Vagina (tissue), 2 donors: ENCODE results near the gene CHRM2. TPM values are rescaled to one million over a fixed set of nuclear protein-coding genes. Genes with fewer than 3 reads are reported as not detected.

ENCODE experiments used
- DNase-seq, 2 donors: peaks; one replicate each; pipeline ENCODE4 v3.0.0-alpha.2; 2017; ENCODE audit errors: extremely low spot score in 2 of 2
- H3K27ac ChIP-seq: fragments of 200-600 bp; sonication (generic); one replicate; pipeline ENCODE4 v1.5.1; 2019
- H3K27me3 ChIP-seq: fragments of 200-600 bp; sonication (generic); one replicate; pipeline ENCODE4 v1.5.1; 2019
- H3K36me3 ChIP-seq, 2 donors: fragments of 200-600 bp; sonication (generic); one replicate each; pipeline ENCODE4 v1.5.1; 2017 to 2019
- H3K4me1 ChIP-seq: fragments of 200-600 bp; sonication (generic); one replicate; pipeline ENCODE4 v1.5.1; 2019
- H3K4me3 ChIP-seq, 2 donors: fragments of 200-600 bp; sonication (generic); 1 replicate in 1 of 2; 2 replicates in 1 of 2; pipeline ENCODE4 v1.5.1; 2016 to 2019
- H3K9me3 ChIP-seq: fragments of 200-600 bp; sonication (generic); one replicate; pipeline ENCODE4 v1.5.1; 2019
- POLR2A ChIP-seq, 2 donors: fragments of 450-650 bp; IDR thresholded peaks; one replicate each; pipeline ENCODE4 v1.6.1; 2017; ENCODE audit warnings: antibody characterized with exemption in 2 of 2, mild to moderate bottlenecking in 2 of 2, moderate library complexity in 2 of 2
- POLR2AphosphoS5 ChIP-seq, 2 donors: sonication (generic); formaldehyde crosslinking; IDR thresholded peaks; one replicate each; pipeline ENCODE4 v1.9.0; 2017; ENCODE audit warnings: antibody characterized with exemption in 2 of 2, mild to moderate bottlenecking in 2 of 2, low read depth in 1 of 2; ENCODE audit not compliant: insufficient read depth in 1 of 2
- intact Hi-C: fragments of 100-400 bp; cut with DNase I; formaldehyde crosslinking; loops from one replicate; pipeline ENCODE4 v1.15.1; 2023
- total RNA-seq: library from RNA; depleted of rRNA; stranded (reverse); fragments of >200 nt; gene quantifications from one replicate; pipeline ENCODE4 v1.2.3, GENCODE V29; 2016
- TF ChIP-seq, protein P1 (sequence below), 3 experiments: fragments of 450-650 bp in 2 of 3; fragments of 200-600 bp in 1 of 3; sonication (generic) in 1 of 3; IDR thresholded peaks; one replicate each; pipeline ENCODE4 v1.5.1; 2017 to 2019; ENCODE audit warnings: antibody characterized with exemption in 3 of 3, mild to moderate bottlenecking in 2 of 3, moderate library complexity in 2 of 3

Gene CHRM2
- total RNA-seq, 1 donor from 2014 or later, result 1.2 TPM

DNA sequence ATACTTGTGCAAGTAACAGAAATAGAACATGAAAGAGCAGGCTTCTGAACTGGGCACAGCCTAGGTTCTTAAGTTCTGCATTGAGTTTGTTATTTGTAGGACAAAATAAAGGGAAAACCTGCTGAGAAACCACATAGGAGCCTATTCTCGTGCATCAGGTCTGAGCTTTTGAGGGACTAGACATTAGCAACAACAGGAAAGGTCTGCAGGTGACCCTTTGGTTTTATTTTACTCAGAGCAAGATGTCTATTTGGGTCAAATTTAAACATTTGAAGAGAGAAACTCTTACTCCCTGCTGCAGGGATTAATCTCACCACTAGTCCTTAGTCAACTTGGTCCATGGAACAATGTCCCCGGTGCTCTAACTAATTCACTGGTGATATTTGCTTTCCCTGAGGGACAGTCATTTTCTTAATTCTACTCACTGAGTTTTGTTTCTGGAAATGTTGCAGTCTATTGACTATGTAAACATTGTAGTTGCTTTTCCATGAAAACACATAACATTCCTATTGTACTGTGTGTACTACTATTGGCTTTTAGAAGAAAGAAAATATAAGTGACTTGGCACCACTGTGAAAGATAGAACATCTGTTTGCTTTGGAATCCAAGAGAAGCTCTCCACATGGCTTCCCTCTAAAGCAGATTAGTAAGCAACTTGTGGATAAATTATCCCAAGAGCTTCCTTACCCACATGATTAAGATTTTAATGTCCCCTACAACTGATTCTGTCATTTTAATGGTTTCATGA, 108.2 kb downstream of the CHRM2 start:
- DNase-seq, result no peak
- intact Hi-C loops, result no loop called here
- no peaks in the 10 kb centered on the region for H3K9me3 ChIP-seq
- no peak overlapping the region for H3K27ac ChIP-seq
- no peaks in the 10 kb centered on the region for H3K4me1 ChIP-seq
- no peak overlapping the region for H3K4me3 ChIP-seq
- H3K36me3 ChIP-seq, result no peaks in the 10 kb centered on the region
- TF ChIP-seq, protein P1, sequence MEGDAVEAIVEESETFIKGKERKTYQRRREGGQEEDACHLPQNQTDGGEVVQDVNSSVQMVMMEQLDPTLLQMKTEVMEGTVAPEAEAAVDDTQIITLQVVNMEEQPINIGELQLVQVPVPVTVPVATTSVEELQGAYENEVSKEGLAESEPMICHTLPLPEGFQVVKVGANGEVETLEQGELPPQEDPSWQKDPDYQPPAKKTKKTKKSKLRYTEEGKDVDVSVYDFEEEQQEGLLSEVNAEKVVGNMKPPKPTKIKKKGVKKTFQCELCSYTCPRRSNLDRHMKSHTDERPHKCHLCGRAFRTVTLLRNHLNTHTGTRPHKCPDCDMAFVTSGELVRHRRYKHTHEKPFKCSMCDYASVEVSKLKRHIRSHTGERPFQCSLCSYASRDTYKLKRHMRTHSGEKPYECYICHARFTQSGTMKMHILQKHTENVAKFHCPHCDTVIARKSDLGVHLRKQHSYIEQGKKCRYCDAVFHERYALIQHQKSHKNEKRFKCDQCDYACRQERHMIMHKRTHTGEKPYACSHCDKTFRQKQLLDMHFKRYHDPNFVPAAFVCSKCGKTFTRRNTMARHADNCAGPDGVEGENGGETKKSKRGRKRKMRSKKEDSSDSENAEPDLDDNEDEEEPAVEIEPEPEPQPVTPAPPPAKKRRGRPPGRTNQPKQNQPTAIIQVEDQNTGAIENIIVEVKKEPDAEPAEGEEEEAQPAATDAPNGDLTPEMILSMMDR (IDR thresholded peaks at IDR 0.05), result no peak
- no peak for TF ChIP-seq POLR2AphosphoS5 (IDR thresholded peaks at IDR 0.05; ENCODE audit: insufficient read depth in 1 of 2, low read depth in 1 of 2)
- no peak for TF ChIP-seq POLR2A (IDR thresholded peaks at IDR 0.05)
- no peaks in the 10 kb centered on the region for H3K27me3 ChIP-seq

DNA sequence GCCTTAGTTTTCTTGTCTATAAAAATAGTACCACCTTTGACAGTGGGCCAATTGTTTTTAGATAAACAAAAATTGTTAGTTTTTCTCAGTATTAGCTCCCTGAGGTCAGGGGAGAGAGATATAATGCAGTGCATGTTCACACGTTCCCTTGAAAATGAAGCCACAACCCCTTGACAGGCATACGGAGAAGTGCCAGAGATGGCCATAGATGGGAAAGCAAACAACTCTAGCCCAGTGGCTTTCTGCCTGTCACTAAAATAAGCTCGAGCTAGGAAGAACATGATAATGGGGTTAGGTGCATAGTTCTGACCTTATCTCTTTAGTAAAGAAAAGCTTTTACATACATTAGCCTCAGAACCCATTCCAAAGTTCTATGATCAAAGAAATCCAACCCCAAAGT, 124.9 kb downstream of the CHRM2 start:
- H3K27me3 ChIP-seq, result no peaks in the 10 kb centered on the region
- H3K4me1 ChIP-seq, result no peaks in the 10 kb centered on the region
- no peak for TF ChIP-seq POLR2A (IDR thresholded peaks at IDR 0.05)
- no peak for TF ChIP-seq POLR2AphosphoS5 (IDR thresholded peaks at IDR 0.05; ENCODE audit: insufficient read depth in 1 of 2, low read depth in 1 of 2)
- TF ChIP-seq, protein P1 (IDR thresholded peaks at IDR 0.05), result no peak
- H3K36me3 ChIP-seq, result no peaks in the 10 kb centered on the region
- intact Hi-C loops, result no loop called here
- no peak overlapping the region for H3K4me3 ChIP-seq
- DNase-seq, result no peak
- no peak overlapping the region for H3K27ac ChIP-seq
- H3K9me3 ChIP-seq, result no peaks in the 10 kb centered on the region

DNA sequence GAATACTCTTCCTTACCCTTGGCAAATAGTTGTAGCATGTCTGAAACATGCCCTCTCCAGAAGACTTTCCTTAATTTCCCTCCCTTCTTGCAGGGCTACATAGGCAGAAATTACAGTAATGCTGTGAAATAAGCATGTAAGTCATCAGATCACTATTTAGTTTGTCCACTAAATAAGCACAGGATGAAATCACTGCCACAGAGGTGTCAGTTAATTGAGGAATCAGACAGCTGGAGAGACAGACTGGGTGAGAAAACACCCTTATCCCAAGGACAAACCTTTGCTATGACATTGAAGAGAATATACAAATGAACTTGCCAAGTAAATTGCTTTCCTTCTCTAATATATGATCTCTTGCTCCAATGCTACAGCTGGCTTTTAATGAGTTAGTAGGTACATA, 129.3 kb downstream of the CHRM2 start:
- H3K9me3 ChIP-seq, result no peaks in the 10 kb centered on the region
- H3K4me3 ChIP-seq, result no peak overlapping the region
- H3K4me1 ChIP-seq, result no peaks in the 10 kb centered on the region
- no peaks in the 10 kb centered on the region for H3K36me3 ChIP-seq
- no peaks in the 10 kb centered on the region for H3K27me3 ChIP-seq
- intact Hi-C loops, result no loop called here
- TF ChIP-seq, protein P1 (IDR thresholded peaks at IDR 0.05), result no peak
- no peak for TF ChIP-seq POLR2AphosphoS5 (IDR thresholded peaks at IDR 0.05; ENCODE audit: insufficient read depth in 1 of 2, low read depth in 1 of 2)
- no peak for TF ChIP-seq POLR2A (IDR thresholded peaks at IDR 0.05)
- no peak for DNase-seq
- H3K27ac ChIP-seq, result no peak overlapping the region

DNA sequence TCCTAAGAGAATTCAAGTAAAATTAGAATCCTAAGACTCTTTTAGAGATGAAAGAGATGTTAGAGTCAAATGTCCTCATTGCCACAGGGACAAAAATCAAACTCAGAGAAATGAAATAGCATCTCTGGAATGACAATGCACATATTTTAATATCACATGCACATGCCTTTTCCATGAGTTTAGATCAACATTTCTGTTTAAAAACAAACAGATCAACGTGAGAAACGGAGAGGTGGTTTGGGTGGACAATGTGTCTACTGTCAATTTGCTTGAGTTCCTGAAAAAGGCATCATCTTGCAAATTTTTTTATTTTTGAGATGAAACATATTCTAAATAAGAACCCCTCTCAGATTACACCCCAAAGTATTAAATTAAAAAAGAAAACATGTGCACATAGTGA, 130.0 kb downstream of the CHRM2 start:
- no peak for TF ChIP-seq POLR2A (IDR thresholded peaks at IDR 0.05)
- no peak overlapping the region for H3K27ac ChIP-seq
- H3K4me3 ChIP-seq, result no peak overlapping the region
- H3K4me1 ChIP-seq, result no peaks in the 10 kb centered on the region
- intact Hi-C loops, result no loop called here
- DNase-seq, result no peak
- H3K36me3 ChIP-seq, result no peaks in the 10 kb centered on the region
- no peaks in the 10 kb centered on the region for H3K9me3 ChIP-seq
- H3K27me3 ChIP-seq, result no peaks in the 10 kb centered on the region

DNA sequence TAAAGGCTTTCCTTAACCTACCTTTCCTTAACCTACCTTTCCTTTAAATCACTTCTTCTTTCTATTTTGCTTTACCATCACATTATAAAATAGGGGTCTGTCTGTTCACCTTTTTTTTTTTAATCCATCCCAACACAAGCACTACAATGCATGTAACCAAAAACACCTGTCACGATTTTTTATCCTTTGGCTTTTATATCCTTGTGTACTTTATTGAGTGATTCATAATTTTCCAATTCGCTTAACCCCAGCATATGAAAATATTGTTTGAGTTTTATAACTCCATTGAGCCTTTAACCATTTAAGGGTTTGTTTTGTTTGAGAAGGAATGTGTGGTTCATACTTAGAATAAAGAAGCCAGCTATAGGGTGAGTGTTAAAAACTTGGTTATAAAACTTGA, 132.2 kb downstream of the CHRM2 start:
- DNase-seq, result no peak
- TF ChIP-seq POLR2AphosphoS5 (IDR thresholded peaks at IDR 0.05; ENCODE audit: insufficient read depth in 1 of 2, low read depth in 1 of 2), result no peak
- TF ChIP-seq, protein P1 (IDR thresholded peaks at IDR 0.05), result no peak
- TF ChIP-seq POLR2A (IDR thresholded peaks at IDR 0.05), result no peak
- Histone ChIP-seq H3K4me3 (no peak overlapping the region), H3K36me3 (no peaks in the 10 kb centered on the region), H3K9me3 (no peaks in the 10 kb centered on the region), H3K27me3 (no peaks in the 10 kb centered on the region), H3K4me1 (no peaks in the 10 kb centered on the region), H3K27ac (no peak overlapping the region)
- intact Hi-C loops, result no loop called here
